GM12865 (cell line): ENCODE data around the gene DESI1.
"Not testable (repeated sequence)": the region's sequence is repeated elsewhere in the genome, so short reads cannot be mapped to it uniquely, and the experiment has no call there.

Experiments
- DNase-seq: peaks from one replicate; pipeline ENCODE4 v3.0.0; 2010; ENCODE audit warnings: low read depth
- H3K4me3 ChIP-seq: 2 replicates; pipeline ENCODE4 v1.5.1; 2011; ENCODE audit warnings: mild to moderate bottlenecking, low read depth, low read length, control low read depth
- TF ChIP-seq, protein P1 (sequence below): IDR thresholded peaks from 2 replicates; pipeline ENCODE4 v1.5.1; 2011; ENCODE audit warnings: low read length, control low read depth, low read depth, inconsistent platforms; ENCODE audit not compliant: insufficient read depth; ENCODE audit errors: missing control alignments

The DESI1 gene

DNA sequence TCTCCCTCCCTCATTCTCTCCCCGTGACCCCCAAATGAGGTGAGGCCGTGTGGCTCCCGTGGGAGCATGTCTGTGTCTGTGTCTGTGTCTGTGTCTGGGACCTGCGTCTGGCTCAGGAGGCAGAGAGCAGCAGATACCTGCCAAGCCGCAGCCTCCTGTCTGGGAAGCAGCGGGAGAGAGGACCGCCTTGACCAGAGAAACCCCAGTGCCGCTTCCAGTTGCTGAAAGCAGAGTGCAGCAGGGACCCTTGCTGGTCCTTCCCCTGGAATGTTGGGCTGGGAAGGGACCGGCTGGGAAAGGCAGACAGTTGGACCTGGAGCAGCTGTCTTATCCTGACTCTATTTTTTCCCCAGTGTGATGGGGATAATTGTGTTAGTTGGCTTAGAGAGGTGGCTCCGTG is 59.5 kb downstream of the DESI1 start:
- no peak overlapping the region for H3K4me3 ChIP-seq
- TF ChIP-seq, protein P1, sequence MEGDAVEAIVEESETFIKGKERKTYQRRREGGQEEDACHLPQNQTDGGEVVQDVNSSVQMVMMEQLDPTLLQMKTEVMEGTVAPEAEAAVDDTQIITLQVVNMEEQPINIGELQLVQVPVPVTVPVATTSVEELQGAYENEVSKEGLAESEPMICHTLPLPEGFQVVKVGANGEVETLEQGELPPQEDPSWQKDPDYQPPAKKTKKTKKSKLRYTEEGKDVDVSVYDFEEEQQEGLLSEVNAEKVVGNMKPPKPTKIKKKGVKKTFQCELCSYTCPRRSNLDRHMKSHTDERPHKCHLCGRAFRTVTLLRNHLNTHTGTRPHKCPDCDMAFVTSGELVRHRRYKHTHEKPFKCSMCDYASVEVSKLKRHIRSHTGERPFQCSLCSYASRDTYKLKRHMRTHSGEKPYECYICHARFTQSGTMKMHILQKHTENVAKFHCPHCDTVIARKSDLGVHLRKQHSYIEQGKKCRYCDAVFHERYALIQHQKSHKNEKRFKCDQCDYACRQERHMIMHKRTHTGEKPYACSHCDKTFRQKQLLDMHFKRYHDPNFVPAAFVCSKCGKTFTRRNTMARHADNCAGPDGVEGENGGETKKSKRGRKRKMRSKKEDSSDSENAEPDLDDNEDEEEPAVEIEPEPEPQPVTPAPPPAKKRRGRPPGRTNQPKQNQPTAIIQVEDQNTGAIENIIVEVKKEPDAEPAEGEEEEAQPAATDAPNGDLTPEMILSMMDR: no peak
- DNase-seq: no peak

DNA sequence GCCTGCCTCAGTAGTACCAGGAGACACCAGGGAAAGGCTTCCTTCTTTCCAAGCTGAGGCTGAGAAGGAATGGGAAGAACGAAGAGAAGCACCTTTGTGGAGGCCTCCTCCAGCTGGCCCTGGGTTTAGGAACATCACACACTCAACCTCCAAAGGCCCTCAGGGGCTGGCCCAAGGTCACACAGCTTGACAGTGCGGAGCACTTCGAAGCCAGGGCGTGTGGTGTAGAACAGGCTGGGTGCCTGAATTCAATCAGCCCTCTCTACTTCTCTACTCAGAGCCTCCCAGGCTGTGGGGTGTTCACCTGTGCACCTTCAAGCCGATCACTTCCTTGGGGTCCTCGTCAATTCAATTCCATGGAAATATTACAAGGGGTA is 60.8 kb downstream of the DESI1 start:
- TF ChIP-seq, protein P1: no peak
- no peak overlapping the region for H3K4me3 ChIP-seq
- DNase-seq: no peak

DNA sequence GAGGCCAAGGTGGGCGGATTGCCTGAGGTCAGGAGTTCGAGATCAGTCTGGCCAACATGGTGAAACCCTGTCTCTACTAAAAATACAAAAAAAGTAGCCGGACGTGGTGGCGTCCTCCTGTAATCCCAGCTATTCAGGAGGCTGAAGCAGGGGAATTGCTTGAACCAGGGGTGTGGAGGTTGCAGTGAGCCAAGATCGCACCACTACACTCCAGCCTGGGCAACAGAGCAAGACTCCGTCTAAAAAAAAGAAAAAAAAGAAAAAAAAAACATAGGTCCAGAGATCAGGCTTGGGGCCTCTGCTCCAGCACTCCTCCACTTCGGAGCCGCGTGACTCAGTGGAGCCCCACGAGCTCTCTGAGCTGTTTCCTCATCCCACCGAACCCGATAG is 62.6 kb downstream of the DESI1 start:
- H3K4me3 ChIP-seq, DNase-seq: not testable (repeated sequence)

DNA sequence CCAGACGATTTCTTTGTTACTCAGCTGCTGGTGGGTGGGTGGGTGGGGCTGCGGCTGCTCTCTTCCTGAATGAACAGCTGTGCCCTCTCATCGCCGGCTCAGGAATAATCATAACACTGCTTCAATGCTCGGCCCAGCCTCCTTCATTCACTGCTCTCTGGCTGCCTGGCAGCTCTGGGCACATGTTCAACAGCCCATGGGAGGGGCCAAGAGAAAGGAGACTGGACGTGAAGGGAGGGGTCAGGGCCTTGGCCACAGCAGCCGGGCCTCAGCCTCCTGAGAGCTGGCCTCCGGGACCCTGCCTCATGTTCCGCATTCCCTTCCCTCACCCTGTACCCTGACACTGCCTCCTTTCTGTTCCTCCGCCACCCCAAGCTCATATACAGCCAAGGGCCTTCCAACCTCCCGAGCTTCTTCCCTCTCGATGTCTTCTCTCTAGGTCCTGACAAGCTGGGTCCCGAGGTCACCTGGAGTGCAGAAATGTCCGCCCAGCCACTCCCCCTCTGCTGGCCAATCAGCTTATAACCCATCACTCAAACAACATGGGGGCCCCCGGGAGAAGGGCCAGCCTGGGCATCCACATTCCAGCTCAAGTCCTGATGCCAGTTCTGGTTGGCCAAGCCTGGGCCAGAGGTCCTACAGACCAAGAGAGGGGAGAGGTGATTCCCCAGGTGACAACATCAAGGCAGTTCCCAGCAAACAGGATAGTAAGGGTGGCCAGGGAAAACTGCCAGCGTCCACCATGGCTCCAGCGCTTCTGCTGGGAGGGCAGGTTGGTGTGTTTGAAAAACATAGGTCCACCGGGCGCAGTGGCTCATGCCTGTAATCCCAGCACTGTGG is 63.2 kb downstream of the DESI1 start:
- H3K4me3 ChIP-seq: no peak overlapping the region
- TF ChIP-seq, protein P1: no peak
- DNase-seq: no peak

DNA sequence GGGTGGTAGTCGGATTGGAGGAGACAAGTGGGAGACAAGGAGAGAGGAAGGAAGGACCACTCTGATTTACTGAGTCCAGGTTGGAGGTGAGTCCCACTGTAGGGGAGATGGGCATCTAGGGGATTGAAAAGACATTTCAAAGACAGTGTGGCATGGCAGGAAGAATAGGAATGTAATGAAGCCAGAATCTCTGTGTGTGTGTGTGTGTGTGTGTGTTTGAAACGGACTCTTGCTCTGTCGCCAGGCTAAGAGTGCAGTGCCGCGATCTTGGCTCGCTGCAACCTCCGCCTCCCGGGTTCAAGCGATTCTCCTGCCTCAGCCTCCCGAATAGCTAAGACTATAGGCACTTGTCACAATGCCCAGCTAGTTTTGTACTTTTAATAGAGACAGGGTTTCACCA is 64.3 kb downstream of the DESI1 start:
- H3K4me3 ChIP-seq: no peak overlapping the region
- no peak for DNase-seq
- TF ChIP-seq, protein P1: no peak

DNA sequence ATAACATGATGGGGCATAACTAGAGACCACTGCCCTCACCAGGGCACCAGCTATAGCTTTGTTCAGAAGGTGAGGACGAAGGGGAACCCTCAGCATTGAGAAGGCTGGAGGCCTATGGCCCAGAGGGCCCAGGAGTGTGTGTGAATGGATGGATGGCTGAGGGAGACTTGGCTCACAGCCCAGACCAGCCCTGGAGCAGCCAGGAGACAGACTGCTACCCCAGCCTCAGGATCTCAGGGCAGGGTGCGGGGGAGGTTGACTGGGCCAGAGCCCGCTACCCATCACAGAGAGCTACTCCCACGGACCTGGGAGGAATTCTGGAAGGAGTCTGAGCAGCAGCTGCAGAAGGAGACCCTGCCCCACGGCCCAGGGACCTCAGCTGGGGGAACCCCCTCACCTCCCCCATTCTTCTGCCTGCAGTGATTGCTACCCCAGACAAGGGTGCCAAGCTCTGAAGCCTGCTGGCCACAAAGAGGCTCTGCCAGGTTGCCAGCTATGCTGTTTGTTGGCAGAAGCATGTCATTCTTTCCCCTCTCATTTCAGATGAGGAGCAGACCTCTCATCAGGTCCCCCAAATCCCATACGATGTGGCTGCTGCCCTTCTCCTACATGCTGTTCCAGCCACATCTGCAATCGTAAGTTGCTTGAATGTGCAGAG is 65.4 kb downstream of the DESI1 start:
- DNase-seq: no peak
- no peak overlapping the region for H3K4me3 ChIP-seq
- TF ChIP-seq, protein P1: no peak

DNA sequence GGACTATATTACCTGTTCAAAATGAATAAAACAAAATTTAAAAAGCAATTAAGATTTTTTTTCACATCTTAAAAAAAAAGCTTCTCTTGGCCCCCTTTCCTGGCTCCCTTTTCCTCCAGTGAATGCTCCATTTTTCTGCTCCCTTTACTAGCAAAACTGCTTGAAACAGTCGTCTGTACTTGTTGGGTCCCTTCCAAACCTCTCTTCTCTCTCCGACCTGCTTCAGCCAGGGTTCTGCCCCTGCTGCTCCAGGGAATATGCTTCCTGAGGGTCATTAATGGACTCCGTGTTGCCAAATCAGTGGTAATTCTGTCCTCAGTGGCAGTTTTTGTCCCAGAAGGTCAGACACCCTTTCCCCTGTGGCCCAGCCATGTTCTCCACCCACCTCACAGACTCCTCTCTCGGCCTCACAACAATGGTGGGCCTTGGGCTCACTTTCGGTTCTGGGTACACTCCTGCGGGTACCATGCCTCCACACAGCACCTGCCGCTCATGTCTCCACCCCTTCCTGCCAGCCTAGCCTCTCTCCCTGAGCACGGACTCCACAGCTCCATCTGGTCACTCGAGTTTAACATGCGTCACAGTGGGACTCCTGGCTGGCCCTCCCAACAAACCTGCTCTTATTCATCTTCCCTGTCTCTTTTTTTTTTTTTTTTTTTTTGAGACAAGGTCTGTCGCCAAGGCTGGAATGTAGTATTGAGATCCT is 68.8 kb downstream of the DESI1 start:
- DNase-seq: no peak
- TF ChIP-seq, protein P1: no peak
- no peak overlapping the region for H3K4me3 ChIP-seq
